A549 (cell line): ENCODE results near the gene WDR49.

Source experiments
- BHLHE40 ChIP-seq: IDR thresholded peaks from 2 replicates; pipeline ENCODE4 v1.6.1; 2012; ENCODE audit warnings: low read depth, low read length, inconsistent platforms
- CEBPB ChIP-seq, 2 experiments: fragments of >200 bp in 1 of 2; sonication (Bioruptor Twin) in 1 of 2; formaldehyde crosslinking in 1 of 2; IDR thresholded peaks; 2 replicates each; pipeline ENCODE4 v1.6.1; 2012 to 2016
- JUN ChIP-seq, 2 experiments: fragments of >200 bp; sonication (Bioruptor Twin); formaldehyde crosslinking; IDR thresholded peaks; 2 replicates in 1 of 2; 3 replicates in 1 of 2; pipeline ENCODE4 v1.6.1; 2016 to 2017
- MAZ ChIP-seq: fragments of 150-350 bp; IDR thresholded peaks from 2 replicates; pipeline ENCODE4 v1.6.1; 2014; ENCODE audit warnings: antibody characterized with exemption, low read depth, low read length, borderline replicate concordance
- MYC ChIP-seq: IDR thresholded peaks from 2 replicates; pipeline ENCODE4 v1.6.1; 2012; ENCODE audit warnings: mild to moderate bottlenecking, inconsistent platforms, low read length, improper control_type of control experiment, borderline replicate concordance
- POLR2A ChIP-seq: IDR thresholded peaks from 2 replicates; pipeline ENCODE4 v1.6.1; 2012; ENCODE audit warnings: mild to moderate bottlenecking, low read length
- POLR2AphosphoS2 ChIP-seq: conservative IDR thresholded peaks from 2 replicates; pipeline ENCODE4 v1.6.1; 2012; ENCODE audit warnings: low read length, improper control_type of control experiment, inconsistent platforms
- RAD21 ChIP-seq, 2 experiments: fragments of >200 bp in 1 of 2; sonication (Bioruptor Twin) in 1 of 2; formaldehyde crosslinking in 1 of 2; IDR thresholded peaks in 1 of 2; conservative IDR thresholded peaks in 1 of 2; 2 replicates in 1 of 2; 3 replicates in 1 of 2; pipeline ENCODE4 v1.6.1; 2012 to 2018; ENCODE audit warnings: inconsistent platforms in 1 of 2
- RARB ChIP-seq: fragments of 250-450 bp; sonication (Bioruptor Pico); IDR thresholded peaks from 2 replicates; pipeline ENCODE4 v1.8.0; 2021; ENCODE audit warnings: mild to moderate bottlenecking, moderate library complexity
- RFX5 ChIP-seq: fragments of 450-650 bp; IDR thresholded peaks from 2 replicates; pipeline ENCODE4 v1.7.1; 2014; ENCODE audit warnings: antibody characterized with exemption, mild to moderate bottlenecking, moderate library complexity
- TF ChIP-seq, protein P1 (sequence below): fragments of >200 bp; sonication (Bioruptor Twin); formaldehyde crosslinking; IDR thresholded peaks from 3 replicates; pipeline ENCODE4 v1.5.1; 2016
- TF ChIP-seq, protein P2 (sequence below): fragments of 200-600 bp; sonication (generic); IDR thresholded peaks from 2 replicates; pipeline ENCODE4 v1.6.1; 2016; ENCODE audit warnings: antibody characterized with exemption, mild to moderate bottlenecking, moderate library complexity
- TF ChIP-seq, protein P3 (sequence below): IDR thresholded peaks from 2 replicates; pipeline ENCODE4 v1.6.1; 2012
- TF ChIP-seq, protein P4 (sequence below): IDR thresholded peaks from 2 replicates; pipeline ENCODE4 v1.6.1; 2012

DNA sequence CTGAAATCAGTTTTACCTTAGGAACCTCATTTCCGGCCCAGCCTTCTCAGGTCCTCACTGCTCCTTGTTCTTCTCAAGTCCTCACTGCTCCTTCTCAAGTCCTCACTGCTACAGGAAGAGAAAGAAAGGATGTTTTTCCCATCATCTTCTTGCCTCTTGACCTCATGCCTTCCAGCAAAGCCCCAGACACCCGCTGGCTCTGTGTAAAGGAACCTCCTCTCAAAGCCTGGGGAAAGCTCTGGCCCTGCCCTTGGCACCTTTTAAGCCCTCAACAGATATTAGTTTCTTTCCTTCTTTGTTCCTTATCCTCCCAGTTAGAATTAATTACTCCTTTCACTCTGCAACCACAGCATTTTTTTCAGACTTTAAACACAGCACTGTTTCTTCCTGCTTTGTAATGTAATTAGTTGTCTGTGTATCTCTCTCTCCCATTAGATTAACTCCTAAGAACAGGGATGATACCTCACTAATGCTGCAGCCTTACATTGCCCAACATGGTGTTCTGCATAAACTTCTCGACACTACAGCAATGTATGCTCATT is 4.0 kb upstream of the WDR49 start:
- TF ChIP-seq MAZ, result no peak
- TF ChIP-seq, protein P1, sequence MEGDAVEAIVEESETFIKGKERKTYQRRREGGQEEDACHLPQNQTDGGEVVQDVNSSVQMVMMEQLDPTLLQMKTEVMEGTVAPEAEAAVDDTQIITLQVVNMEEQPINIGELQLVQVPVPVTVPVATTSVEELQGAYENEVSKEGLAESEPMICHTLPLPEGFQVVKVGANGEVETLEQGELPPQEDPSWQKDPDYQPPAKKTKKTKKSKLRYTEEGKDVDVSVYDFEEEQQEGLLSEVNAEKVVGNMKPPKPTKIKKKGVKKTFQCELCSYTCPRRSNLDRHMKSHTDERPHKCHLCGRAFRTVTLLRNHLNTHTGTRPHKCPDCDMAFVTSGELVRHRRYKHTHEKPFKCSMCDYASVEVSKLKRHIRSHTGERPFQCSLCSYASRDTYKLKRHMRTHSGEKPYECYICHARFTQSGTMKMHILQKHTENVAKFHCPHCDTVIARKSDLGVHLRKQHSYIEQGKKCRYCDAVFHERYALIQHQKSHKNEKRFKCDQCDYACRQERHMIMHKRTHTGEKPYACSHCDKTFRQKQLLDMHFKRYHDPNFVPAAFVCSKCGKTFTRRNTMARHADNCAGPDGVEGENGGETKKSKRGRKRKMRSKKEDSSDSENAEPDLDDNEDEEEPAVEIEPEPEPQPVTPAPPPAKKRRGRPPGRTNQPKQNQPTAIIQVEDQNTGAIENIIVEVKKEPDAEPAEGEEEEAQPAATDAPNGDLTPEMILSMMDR, result no peak
- TF ChIP-seq, protein P2, sequence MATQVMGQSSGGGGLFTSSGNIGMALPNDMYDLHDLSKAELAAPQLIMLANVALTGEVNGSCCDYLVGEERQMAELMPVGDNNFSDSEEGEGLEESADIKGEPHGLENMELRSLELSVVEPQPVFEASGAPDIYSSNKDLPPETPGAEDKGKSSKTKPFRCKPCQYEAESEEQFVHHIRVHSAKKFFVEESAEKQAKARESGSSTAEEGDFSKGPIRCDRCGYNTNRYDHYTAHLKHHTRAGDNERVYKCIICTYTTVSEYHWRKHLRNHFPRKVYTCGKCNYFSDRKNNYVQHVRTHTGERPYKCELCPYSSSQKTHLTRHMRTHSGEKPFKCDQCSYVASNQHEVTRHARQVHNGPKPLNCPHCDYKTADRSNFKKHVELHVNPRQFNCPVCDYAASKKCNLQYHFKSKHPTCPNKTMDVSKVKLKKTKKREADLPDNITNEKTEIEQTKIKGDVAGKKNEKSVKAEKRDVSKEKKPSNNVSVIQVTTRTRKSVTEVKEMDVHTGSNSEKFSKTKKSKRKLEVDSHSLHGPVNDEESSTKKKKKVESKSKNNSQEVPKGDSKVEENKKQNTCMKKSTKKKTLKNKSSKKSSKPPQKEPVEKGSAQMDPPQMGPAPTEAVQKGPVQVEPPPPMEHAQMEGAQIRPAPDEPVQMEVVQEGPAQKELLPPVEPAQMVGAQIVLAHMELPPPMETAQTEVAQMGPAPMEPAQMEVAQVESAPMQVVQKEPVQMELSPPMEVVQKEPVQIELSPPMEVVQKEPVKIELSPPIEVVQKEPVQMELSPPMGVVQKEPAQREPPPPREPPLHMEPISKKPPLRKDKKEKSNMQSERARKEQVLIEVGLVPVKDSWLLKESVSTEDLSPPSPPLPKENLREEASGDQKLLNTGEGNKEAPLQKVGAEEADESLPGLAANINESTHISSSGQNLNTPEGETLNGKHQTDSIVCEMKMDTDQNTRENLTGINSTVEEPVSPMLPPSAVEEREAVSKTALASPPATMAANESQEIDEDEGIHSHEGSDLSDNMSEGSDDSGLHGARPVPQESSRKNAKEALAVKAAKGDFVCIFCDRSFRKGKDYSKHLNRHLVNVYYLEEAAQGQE, result no peak
- TF ChIP-seq JUN (IDR thresholded peaks at IDR 0.05), result no peak
- TF ChIP-seq RFX5, result no peak
- TF ChIP-seq, protein P3, sequence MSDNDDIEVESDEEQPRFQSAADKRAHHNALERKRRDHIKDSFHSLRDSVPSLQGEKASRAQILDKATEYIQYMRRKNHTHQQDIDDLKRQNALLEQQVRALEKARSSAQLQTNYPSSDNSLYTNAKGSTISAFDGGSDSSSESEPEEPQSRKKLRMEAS, result no peak
- no peak for TF ChIP-seq BHLHE40
- TF ChIP-seq MYC, result no peak
- no peak for TF ChIP-seq POLR2AphosphoS2
- TF ChIP-seq, protein P4, sequence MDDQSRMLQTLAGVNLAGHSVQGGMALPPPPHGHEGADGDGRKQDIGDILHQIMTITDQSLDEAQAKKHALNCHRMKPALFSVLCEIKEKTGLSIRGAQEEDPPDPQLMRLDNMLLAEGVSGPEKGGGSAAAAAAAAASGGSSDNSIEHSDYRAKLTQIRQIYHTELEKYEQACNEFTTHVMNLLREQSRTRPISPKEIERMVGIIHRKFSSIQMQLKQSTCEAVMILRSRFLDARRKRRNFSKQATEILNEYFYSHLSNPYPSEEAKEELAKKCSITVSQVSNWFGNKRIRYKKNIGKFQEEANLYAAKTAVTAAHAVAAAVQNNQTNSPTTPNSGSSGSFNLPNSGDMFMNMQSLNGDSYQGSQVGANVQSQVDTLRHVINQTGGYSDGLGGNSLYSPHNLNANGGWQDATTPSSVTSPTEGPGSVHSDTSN, result no peak
- TF ChIP-seq CEBPB (IDR thresholded peaks at IDR 0.05), result no peak
- no peak for TF ChIP-seq RARB
- no peak for TF ChIP-seq POLR2A
- no peak for TF ChIP-seq RAD21 (conservative IDR thresholded peaks at IDR 0.05 in 1 of 2, IDR thresholded peaks at IDR 0.05 in 1 of 2)
